ENCODE data around the gene SH2B2.

GRCh38 chr7:102313997-102314780 lies 27.5 kb downstream of the SH2B2 start:
- TF ChIP-seq CTCF (IDR thresholded peaks at IDR 0.05), result no peak
- no peak for TF ChIP-seq POLR2A (IDR thresholded peaks at IDR 0.05)
